HG02884 (cell line): ENCODE data around the gene FBXO47.
"Not testable (repeated sequence)": the region's sequence is repeated elsewhere in the genome, so short reads cannot be mapped to it uniquely, and the experiment has no call there.

Experiments used
- ATAC-seq: cut with Tn5 transposase; IDR thresholded peaks from one replicate; pipeline ENCODE4 v1.9.1; 2021; ENCODE audit warnings: mild to moderate bottlenecking, moderate library complexity; ENCODE audit not compliant: unreplicated experiment

The FBXO47 gene

GRCh38 chr17:38980490-38981217 lies 13.5 kb upstream of the FBXO47 start:
- ATAC-seq, result no peak

GRCh38 chr17:38978180-38978579 lies 11.0 kb upstream of the FBXO47 start:
- ATAC-seq, result no peak

GRCh38 chr17:38976187-38976551 lies 9.0 kb upstream of the FBXO47 start:
- ATAC-seq, result not testable (repeated sequence)

- no peak for ATAC-seq
These were observed 3.6 kb upstream of the FBXO47 start for GRCh38 chr17:38970804-38971203.

- ATAC-seq, result no peak
These were observed 2.9 kb upstream of the FBXO47 start for GRCh38 chr17:38970128-38970527.

GRCh38 chr17:38969281-38969680 lies 2.1 kb upstream of the FBXO47 start:
- ATAC-seq, result no peak

GRCh38 chr17:38961413-38961812 lies 5.8 kb downstream of the FBXO47 start:
- ATAC-seq, result no peak

- no peak for ATAC-seq
These were observed 6.8 kb downstream of the FBXO47 start for GRCh38 chr17:38960402-38960801.

GRCh38 chr17:38959508-38959907 lies 7.7 kb downstream of the FBXO47 start:
- ATAC-seq, result no peak

GRCh38 chr17:38958756-38959155 lies 8.4 kb downstream of the FBXO47 start:
- no peak for ATAC-seq

GRCh38 chr17:38958326-38958725 lies 8.9 kb downstream of the FBXO47 start:
- ATAC-seq, result no peak

- ATAC-seq, result not testable (repeated sequence)
These were observed 13.4 kb downstream of the FBXO47 start for GRCh38 chr17:38953800-38954199.

- no peak for ATAC-seq
These were observed 20.0 kb downstream of the FBXO47 start for GRCh38 chr17:38947189-38947588.

GRCh38 chr17:38943607-38944006 lies 23.6 kb downstream of the FBXO47 start:
- ATAC-seq, result no peak

GRCh38 chr17:38942696-38943334 lies 24.4 kb downstream of the FBXO47 start:
- ATAC-seq, result no peak

- ATAC-seq, result no peak
These were observed 26.8 kb downstream of the FBXO47 start for GRCh38 chr17:38940404-38940803.

GRCh38 chr17:38939987-38940386 lies 27.2 kb downstream of the FBXO47 start:
- ATAC-seq, result no peak

- ATAC-seq, result not testable (repeated sequence)
These were observed 33.2 kb downstream of the FBXO47 start for GRCh38 chr17:38933962-38934361.

GRCh38 chr17:38930782-38931181 lies 36.4 kb downstream of the FBXO47 start:
- ATAC-seq, result not testable (repeated sequence)

- ATAC-seq, result no peak
These were observed 40.7 kb downstream of the FBXO47 start for GRCh38 chr17:38926293-38927070.

- no peak for ATAC-seq
These were observed 41.8 kb downstream of the FBXO47 start, which contains the start of gene LASP1NB for GRCh38 chr17:38925263-38925995. TSS of gene LASP1NB (plus strand) at chr17:38925614.
